ENCODE measurements around the gene KCNJ1. TPM values are rescaled to one million over a fixed set of nuclear protein-coding genes. Genes with fewer than 3 reads are reported as not detected.

KCNJ1 gene
- polyA plus RNA-seq (ENCODE audit: insufficient read length in 12 of 12) = under 1 TPM in 10 of 12 donors, not detected in 2; 0.12 to 0.96 (median 0.32) TPM
- long read RNA-seq, donor 1 = 0 reads
- long read RNA-seq, donor 2 = 0 reads
- long read RNA-seq, donor 3 = 0 reads
- long read RNA-seq, donor 4 = 0 reads
- long read RNA-seq, donor 5 = 0 reads
- long read RNA-seq, donor 6 = 0 reads
- long read RNA-seq, donor 7 = 0 reads
- long read RNA-seq, donor 8 = 0 reads
- long read RNA-seq, donor 9 = 0 reads
- long read RNA-seq, donor 10 = 0 reads
- long read RNA-seq, donor 11 = 0 reads

DNA sequence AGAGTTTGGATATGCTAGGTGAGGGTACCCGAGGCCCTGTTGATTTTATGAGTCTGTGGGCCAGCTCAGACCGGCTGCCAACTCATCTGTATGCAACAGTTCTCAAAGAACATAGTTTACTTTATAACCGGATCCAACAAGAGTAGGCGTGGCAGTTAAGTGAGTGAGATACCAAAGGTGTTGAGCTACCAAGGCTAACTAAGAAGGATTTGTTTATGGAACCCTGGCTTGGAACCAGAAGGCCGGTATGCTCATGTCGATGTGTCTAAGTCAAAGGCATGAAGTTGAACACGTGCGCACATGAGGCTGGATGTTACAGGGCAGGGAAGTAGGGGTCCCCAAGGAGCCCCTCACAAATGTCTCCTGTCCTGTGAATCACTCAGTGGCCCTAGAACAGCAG is at the start of gene KCNJ1:
Gene KCNJ1, minus strand, starts transcription at position 20 of the 400 bp plus-strand sequence. CDS start 27,053 bp downstream, outside the sequence.
- no peak for DNase-seq

DNA sequence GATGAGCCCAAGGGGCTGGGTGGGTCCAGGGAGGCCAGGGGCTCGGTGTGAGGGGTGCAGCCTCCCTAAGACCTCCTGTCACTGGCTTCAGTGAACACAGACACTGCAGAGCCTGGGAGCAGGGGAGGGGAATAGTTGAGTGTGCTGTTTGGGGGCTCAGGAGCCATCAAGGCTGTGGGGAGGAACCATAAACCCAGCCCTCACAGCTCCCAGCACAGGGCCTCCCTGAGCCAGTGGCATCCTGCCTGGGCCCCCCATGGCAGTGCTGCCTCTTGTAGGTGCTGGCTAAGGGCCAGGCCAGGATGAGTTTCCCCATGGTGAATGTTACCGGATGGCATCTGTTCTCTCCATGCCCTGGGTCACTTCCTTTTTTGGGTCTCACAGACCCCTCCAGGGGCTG is 49.6 kb upstream of the KCNJ1 start:
- DNase-seq = no peak

DNA sequence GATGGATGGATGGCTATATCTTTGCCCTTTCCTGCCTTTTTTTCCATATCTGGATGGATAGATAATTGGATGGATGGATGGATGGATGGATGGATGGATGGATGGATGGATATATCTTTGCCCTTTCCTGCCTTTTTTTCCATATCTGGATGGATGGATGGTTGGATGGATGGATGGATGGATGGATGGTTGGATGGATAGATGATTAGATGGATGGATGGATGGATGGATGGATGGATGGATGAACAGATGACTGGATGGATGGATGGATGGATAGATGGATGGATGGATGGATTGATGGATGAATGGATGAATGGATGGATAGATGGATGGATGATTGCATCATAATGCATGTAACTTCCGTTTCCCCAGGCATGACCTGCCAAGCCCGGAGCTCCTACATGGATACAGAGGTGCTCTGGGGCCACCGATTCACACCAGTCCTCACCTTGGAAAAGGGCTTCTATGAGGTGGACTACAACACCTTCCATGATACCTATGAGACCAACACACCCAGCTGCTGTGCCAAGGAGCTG is 49.0 kb upstream of the KCNJ1 start:
- DNase-seq = no peak

DNA sequence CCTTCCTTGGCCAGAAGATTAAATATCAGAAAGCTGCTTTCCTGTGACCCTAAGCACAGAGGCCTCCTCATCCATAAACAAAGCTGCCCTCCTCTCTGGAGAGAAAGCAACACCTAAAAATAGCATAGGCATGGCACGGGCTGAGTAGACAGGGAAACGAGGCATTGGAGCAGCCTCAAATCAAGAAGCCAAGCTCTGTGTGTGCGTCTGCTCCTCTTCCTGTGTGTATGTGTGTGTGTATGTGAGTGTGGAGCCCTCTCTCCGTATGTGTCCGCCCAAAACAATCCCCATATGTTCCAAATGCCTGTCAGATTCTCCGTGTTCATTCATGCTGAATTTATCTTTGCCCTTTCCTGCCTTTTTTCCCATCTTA is 48.0 kb upstream of the KCNJ1 start:
- DNase-seq = no peak

DNA sequence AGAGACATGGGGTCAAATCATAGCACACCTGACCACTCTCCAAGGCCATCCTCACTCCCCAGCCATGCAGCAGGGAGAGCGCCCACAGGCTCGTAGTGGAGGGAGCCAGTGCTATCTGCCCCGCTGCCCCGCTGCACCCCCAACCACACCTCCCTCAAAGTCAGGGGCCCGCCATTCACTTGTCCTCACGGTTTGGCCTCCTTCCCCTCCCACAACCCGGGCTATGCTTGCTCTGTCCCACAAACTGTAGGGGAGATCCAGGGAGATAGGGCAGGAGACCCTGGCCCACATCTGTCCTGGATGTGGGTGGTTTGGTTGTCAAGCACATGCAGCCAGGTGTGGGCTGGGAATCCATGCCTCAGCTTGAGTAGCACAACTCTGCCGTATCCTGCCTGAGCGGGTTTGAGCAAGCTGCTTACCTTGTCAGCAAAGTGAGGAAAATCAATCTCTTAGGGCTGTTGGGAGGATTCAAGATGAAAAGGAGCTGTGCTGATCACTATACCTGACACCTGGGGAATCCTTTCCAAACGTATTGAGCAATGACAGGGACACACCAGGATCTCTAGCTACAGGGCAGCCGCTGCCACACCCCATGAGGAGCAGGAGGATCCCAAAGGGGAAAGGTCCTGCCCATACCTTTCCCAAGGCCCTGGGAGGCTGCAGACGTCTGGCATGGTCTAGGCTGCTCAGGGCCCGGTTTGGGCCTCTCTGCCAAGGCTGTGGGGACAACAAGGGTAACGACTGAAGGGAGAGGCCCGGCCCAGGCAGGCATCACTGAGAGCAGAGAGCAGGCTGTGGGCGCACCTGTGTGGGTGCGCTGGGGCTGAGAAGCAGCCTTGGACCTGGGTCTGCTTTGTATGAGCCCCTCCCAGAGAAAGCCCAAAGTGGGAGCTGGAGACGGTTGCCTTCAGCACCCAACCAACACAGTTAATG is 47.4 kb upstream of the KCNJ1 start:
- no peak for DNase-seq

DNA sequence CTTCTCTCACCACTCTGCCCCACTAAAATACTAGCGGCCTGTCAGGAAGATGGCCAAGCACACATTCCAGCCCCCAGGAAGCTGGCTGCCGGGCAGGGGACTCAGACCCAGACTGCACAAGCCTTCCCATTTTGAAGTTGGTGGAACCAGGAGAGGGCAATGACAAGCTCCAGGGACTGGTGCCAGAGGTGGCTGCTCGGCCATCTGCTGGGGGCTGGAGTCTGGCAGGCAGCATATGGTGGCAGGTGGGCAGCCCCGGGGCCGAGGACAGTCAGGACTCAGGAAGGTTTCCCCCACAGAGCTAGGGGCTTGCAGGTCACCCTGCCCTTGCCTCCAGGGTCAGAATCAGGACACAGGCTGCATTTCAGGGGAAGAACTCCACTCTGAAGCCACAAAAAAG is 46.7 kb upstream of the KCNJ1 start:
- no peak for DNase-seq

DNA sequence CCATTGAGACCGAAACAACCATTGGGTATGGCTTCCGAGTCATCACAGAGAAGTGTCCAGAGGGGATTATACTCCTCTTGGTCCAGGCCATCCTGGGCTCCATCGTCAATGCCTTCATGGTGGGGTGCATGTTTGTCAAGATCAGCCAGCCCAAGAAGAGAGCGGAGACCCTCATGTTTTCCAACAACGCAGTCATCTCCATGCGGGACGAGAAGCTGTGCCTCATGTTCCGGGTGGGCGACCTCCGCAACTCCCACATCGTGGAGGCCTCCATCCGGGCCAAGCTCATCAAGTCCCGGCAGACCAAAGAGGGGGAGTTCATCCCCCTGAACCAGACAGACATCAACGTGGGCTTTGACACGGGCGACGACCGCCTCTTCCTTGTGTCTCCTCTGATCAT is 44.6 kb upstream of the KCNJ1 start:
- no peak for DNase-seq

DNA sequence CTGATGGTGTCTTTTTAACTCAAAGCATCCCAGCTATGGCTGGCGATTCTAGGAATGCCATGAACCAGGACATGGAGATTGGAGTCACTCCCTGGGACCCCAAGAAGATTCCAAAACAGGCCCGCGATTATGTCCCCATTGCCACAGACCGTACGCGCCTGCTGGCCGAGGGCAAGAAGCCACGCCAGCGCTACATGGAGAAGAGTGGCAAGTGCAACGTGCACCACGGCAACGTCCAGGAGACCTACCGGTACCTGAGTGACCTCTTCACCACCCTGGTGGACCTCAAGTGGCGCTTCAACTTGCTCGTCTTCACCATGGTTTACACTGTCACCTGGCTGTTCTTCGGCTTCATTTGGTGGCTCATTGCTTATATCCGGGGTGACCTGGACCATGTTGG is 44.1 kb upstream of the KCNJ1 start:
- DNase-seq = no peak

DNA sequence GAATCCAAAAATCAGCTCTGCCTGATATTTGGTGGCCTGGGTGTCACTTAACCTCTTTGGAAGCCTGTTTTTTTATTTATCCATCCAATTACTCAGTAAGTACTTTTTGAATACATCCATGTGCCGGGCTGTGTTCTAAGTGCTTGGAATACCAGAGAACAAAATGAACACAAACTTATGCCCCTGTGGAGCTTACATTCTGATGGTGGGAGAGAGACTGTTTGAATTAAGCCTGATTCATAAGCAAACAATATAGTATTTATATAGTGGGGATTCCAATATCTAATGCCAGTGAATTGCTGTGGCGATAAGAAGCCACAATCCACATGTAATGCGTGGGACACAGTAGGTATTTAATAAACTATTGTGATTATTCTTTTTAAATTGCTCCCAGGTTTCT is 43.5 kb upstream of the KCNJ1 start:
- no peak for DNase-seq

DNA sequence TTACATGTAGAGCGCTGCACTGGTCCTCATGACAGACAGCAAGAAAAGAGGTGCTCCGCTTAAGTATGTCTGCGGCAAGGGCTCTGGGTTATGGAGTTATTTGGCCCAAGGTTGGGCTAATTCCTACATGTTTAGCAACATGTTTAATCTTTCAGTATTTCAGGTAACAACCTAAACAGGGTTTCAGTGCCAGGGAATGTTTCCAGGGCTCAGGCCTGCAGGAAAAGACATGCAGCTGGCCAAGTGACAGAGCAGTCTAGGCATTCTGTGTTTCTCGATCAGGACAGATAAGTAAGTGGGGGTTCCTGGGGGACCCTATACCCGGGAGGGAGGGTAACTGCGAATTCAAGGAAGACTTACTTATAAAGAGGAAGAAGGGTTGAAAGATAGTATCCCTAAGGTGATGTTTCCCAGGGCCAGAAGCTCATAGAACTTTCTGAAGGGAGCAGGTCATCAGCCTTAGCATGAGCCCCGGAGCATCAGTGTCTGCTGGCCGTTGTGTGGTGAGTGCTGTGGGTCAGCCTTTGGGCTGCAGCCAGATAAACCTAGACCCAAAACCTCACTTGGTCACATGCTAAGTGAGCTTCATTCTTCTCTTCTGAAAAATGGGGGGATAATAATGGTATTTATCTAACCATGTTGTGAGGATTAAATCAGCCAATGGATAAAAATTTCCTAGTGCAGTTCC is 42.5 kb upstream of the KCNJ1 start:
- no peak for DNase-seq

DNA sequence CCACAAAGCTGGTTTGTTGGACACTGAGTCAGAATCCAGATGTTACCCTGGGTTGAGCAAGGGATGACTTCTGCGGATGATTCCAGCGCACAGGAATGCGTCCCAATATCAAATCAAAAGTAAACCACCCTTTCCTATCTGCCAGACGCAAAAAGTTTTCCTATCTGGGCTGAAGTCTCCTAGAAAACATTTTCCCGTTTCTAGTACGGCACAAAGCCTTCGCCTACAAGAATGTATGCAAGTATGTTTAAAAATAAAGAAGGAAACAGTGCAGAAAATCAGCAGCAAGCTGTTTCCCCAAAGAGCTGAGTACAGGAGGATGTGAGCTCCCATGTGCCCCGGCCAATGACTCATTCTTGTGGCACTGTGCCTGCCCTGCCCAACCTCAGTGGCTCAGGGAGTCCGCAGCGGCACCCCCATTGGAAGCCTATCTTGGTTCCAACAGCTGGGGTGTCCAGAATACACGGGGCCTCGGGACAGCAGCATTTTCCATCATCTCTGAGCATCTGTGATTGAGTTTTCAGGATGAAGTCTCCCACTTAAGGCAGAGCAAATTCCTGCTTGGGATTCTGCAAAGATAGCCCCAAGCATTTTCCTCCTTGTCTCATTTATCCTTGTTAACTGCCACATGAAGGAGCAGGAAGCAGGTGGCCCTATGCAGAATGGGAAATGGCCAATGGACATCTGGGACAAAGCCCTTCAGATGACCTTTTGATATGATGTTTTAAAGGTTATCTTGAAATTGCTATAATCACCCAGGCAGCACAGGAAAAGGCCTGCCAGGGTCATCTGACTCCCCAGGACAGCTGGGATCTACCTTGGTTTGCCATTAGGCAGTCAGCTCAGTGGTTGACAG is 41.5 kb upstream of the KCNJ1 start:
- DNase-seq = peak; percentile 40

DNA sequence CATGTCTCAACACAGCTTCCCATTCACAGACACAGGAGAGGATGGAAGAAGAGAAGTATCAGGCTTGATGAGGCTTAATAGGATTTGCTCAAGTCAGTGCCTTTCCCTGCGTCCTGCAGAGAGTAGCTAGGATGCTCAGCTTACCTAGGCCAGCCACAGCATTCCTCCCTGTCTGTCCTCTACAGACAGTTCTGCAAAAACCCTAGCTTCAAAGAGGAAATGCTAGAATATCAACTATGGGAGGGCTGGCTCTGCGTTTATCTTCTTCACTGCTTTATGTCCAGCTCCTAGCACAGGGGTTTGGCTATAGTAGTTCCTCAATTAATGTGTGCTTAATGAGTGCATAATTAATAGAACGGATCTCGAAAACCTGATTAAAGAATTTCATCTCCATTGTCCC is 40.5 kb upstream of the KCNJ1 start:
- no peak for DNase-seq

DNA sequence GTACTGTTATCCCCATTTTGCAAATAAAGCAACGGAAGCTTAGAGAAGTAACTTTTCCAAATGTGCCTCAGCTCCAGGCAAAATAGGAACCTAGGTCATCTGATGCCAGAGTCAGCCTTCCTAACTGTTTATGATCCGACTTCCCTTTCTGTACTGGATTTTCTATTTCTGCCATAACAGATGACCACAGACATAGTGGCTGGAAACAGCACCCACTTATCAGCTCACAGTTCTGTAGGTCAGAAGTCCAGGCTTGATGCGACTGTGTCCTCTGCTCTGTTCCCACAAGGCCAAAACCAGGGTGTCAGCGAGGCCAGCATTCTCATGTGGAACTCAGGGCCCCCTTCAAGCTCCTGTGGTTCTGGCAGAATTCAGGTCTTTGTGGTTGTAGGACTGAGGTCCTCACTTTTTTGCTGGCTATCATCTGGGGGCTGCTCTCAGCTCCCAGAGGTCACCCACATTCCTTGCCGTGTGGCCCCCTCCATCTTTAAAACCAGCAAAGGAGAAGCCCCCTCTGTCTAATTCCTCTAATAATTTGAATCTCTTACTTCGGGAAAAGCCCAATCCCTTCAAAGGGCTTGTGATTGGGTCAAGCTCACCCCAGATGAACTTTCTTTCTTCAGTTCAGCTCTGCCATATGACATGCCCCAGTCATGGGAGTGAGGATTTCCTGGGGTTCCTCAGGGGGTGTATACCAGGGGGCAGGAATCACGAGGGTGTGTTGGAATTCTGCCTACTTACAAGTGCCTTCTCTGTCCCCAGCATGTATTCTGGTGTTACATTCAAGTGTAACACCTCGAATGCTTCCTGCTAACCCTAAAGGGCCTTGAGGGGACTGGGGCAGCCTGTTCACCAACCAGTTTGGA is 39.3 kb upstream of the KCNJ1 start:
- no peak for DNase-seq

DNA sequence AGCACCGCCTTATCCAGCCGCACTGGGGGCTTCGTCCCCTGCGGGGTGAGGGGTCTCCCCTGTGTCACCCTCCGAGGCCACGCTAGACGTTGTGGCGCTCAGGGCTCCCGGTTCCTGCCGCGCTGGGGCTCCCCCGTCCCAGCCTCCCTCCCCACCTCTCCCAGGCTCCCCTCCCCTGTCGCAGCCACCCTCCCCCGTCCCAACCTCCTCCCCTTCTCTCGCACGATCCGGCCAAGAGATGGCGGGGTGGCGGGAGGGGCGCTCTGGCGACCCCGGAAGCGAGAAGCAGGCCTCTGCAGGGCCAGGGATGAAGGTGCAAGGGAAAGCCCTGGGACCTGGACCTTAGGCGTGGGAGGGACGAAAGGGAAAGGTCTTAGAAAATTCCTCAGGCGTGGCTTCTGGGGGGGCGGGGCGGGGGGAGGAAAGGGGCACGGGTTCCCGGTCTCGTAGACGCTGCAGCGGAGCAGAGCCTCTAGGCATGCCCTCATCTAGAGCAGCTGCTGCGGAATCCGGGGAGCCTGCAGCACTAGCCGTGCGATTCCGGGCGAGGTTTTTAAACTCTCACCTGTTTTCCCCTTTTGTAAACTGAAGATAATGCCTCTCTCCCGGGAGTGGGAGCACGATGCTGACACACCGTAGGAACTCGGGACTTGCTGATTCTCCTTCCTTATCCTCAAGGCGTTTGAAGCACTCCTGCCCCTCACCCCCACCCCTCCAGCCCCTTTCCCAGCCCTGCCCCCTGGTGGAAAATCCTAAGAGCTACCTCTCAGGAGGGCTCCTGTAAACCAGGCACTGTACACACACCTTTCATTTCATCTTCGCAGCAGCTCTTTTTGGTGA is 38.5 kb upstream of the KCNJ1 start:
- DNase-seq = peak; percentile 28

DNA sequence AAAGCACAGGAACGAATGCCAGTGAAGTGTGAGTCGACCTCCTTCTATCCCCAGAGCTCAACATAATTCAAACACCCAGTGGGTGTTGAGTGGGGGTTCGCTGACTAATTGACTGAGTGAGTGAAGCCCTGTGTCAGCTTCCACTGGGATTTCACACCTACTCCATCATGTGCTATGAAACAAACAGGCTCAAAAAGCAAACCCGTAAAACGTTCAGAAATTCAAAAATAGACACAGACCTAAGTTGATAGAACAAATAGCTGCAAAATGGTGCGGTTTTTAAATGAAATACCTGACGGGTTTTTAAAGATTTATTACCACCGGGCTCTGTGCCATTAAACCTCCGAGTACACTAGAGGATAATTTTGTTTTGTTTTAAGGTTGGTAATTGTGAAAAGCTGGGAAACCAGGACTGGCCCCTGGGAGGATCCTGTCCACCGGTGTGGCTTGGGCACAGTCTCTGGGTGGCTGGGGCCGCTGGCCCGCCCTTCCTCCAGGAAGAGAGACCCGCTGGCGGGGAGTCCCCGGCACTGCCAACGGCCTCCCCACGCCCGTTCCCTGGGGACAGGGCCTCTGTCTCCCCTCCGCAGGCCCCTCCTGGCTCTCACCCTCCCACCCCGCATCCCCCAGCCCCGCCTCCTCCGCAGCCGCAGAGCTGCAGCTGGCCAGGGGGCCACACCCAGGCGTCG is 37.7 kb upstream of the KCNJ1 start:
- DNase-seq = no peak

DNA sequence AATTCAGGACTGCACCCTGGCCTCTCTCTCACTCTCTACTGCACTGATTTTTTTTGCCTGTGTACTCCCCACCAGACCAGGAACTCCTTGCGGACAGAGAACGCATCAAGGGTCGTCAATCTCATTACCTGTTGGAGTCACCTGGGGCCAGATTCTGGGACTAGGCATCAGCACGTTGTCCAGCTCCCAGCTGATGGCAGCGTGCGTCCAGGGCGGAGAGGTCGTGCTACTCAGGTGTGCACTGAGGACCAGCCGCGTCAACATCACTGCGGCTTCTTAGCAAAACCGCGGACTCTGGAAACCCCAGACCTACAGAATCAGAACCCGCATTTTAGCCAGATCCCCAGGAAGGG is 37.2 kb upstream of the KCNJ1 start:
- DNase-seq = no peak

DNA sequence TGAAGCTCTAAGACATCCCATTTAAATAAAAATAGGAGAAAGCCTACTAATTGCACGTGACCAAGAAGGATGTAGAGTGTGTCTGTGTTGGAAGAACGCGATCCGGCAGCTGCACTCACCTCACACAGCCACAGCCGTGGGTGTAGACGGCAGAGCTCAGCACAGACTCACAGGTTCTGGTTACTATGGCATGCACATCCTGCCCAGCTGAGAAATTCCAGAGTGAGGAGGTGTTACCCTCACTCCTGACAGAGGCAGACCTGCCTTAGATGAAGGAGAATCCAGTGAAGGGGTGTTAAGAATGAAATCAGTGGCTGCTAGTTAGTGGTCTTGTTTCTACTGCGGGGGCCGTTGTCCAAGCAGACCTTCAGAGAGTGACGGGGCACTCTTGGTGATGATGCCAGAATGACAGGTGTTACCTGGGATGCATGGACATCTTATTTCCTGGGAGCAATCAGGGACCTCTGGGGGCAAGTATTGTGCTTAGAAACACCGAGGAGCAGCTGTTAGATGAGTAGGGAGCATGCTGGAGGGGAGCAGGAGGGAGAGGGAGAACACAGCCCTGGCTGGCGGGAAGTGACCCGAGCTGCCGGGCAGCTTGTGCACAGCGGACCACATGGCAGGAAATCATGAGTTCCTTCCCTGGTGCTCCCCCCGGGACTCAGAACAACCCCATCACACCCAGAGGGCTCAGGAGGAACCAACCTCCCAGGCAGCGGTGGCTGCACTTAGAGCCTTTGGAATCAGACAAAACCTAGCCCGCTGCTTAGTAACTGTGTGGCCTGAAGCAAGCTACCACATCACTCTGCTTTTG is 36.4 kb upstream of the KCNJ1 start:
- no peak for DNase-seq

DNA sequence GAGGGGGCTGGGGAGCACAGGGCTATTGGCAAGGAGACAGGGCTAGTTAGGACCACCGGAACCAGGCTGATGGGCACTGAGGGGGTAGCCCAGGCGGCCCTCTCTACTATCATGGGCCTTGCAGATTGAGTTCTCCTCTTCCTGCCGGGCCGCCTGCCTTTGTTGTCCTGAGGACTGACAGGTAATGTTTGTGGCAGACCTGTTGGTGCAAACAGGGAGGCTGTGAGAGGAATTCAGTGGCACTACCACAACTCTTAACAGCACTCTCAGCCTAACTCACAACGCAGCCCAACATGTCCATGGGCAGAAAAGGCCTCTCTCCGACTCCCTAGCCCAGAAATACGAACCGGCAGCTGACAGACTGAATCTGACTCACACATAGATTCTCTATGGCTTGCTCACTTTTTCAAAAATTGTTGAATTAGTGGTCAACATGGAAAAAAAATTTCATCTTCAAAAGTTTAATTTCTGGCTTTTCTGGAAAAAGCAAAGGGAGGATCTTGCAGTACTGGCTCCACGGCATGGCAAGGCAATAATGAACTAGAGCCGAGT is 35.5 kb upstream of the KCNJ1 start:
- no peak for DNase-seq
